Measurements from ENCODE around the gene DHX16. TPM values are rescaled to one million over a fixed set of nuclear protein-coding genes. Genes with fewer than 3 reads are reported as not detected.

Gene DHX16
- polyA plus RNA-seq, 3 donors: 16.4 to 70.1 (median 19.0) TPM

DNA sequence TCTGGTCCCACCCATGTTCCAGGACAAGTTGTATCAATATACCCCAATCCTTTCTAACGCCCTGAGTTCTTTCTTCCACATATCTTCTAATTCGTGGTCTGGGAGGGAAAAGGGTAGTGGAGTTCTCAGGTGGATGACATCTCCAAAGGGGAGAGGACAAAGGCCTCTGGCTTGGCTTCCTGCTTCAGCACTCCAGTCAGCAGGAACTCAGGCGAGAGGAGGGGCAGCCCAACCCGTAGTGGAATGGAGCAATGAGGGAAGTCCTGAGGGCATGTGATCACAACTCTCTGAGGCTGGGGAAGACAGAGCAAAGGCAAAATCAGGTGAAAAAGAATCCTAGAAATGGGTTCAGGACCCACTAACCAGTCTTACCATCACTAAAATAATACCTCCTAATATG is 27.5 kb upstream of the DHX16 start:
- H3K9ac ChIP-seq (ENCODE audit: insufficient read depth, low read length, poor library complexity, severe bottlenecking): no peak overlapping the region
- H2AFZ ChIP-seq (ENCODE audit: insufficient read depth, low read depth, low read length, poor library complexity, severe bottlenecking): no peak overlapping the region
- intact Hi-C loops (cut with micrococcal nuclease): no loop called here
- H3K27me3 ChIP-seq (ENCODE audit: control insufficient read depth in 2 of 2, insufficient read depth in 2 of 2, low read length in 2 of 2): no peaks in the 10 kb centered on the region
- TF ChIP-seq, protein P1, sequence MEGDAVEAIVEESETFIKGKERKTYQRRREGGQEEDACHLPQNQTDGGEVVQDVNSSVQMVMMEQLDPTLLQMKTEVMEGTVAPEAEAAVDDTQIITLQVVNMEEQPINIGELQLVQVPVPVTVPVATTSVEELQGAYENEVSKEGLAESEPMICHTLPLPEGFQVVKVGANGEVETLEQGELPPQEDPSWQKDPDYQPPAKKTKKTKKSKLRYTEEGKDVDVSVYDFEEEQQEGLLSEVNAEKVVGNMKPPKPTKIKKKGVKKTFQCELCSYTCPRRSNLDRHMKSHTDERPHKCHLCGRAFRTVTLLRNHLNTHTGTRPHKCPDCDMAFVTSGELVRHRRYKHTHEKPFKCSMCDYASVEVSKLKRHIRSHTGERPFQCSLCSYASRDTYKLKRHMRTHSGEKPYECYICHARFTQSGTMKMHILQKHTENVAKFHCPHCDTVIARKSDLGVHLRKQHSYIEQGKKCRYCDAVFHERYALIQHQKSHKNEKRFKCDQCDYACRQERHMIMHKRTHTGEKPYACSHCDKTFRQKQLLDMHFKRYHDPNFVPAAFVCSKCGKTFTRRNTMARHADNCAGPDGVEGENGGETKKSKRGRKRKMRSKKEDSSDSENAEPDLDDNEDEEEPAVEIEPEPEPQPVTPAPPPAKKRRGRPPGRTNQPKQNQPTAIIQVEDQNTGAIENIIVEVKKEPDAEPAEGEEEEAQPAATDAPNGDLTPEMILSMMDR (IDR thresholded peaks at IDR 0.05): no peak
- peak overlapping the region in 1 of 2 donors; percentile 62 for H3K27ac ChIP-seq (ENCODE audit: low read depth in 1 of 2, low read length in 2 of 2)
- peaks cover 25% of the 10 kb centered on the region for H3K4me1 Mint-ChIP-seq
- no peaks in the 10 kb centered on the region for H3K79me2 ChIP-seq (ENCODE audit: insufficient read depth, low read length)
- no peak overlapping the region for H3K4me3 ChIP-seq (replicated peaks in 1 of 3; ENCODE audit: low read depth in 2 of 3, low read length in 3 of 3)
- H3K4me3 Mint-ChIP-seq: peak overlapping the region in 1 of 2 donors; percentile 37
- peak overlapping the region in 6 of 7 donors; percentile 34 to 86 (median 72) for H3K27ac Mint-ChIP-seq
- no CpG with 5 or more reads among the region's 4 CpGs for WGBS (ENCODE audit: insufficient coverage)
- H3K9me3 ChIP-seq (replicated peaks in 1 of 2; ENCODE audit: control insufficient read depth in 1 of 2, insufficient read depth in 1 of 2, low read length in 2 of 2): no peaks in the 10 kb centered on the region
- peak in 2 of 3 donors; percentile 56 to 80 for DNase-seq
- no peaks in the 10 kb centered on the region for H4K20me1 ChIP-seq (ENCODE audit: insufficient read depth, low read length)
- peaks cover 22 to 23% of the 10 kb centered on the region in 2 donors for H3K4me1 ChIP-seq (ENCODE audit: control insufficient read depth in 1 of 2, insufficient read depth in 2 of 2, low read length in 2 of 2)
- no peaks in the 10 kb centered on the region for H3K9me3 Mint-ChIP-seq
- peaks cover 0 to 6% (median 0%) of the 10 kb centered on the region in 3 donors for H3K27me3 Mint-ChIP-seq (ENCODE audit: low read depth in 3 of 3)
- peaks cover 24 to 26% of the 10 kb centered on the region in 2 donors for H3K36me3 Mint-ChIP-seq
- H3K36me3 ChIP-seq (replicated peaks in 1 of 2; ENCODE audit: control insufficient read depth in 1 of 2, insufficient read depth in 2 of 2, low read length in 2 of 2): peaks cover 0 to 12% of the 10 kb centered on the region in 2 donors
- H3K4me2 ChIP-seq (replicated peaks; ENCODE audit: extremely low read depth, low read length, poor library complexity, severe bottlenecking): no peak overlapping the region

DNA sequence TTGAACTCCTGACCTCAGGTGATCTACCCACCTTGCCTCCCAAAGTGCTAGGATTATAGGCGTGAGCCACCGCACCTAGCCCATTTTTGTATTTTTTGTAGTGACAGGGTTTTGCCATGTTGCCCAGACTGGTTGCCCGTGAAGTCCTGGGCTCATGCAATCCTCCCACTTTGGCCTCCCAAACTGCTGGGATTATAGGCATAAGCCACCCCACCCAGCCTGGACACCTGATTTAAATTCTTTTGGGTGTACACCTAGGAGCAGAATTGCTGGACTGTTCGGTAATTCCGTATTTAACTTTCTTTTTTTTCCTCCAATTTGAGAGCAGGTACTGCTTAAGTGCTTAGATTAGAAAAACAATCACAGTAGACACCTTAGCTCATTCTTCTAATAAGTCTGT is 23.6 kb upstream of the DHX16 start:
- Histone ChIP-seq H3K9me3 (replicated peaks in 1 of 2; ENCODE audit: control insufficient read depth in 1 of 2, insufficient read depth in 1 of 2, low read length in 2 of 2) (no peaks in the 10 kb centered on the region), H3K79me2 (ENCODE audit: insufficient read depth, low read length) (no peaks in the 10 kb centered on the region), H3K4me1 (ENCODE audit: control insufficient read depth in 1 of 2, insufficient read depth in 2 of 2, low read length in 2 of 2) (peaks cover 9 to 10% of the 10 kb centered on the region in 2 donors), H3K27me3 (ENCODE audit: control insufficient read depth in 2 of 2, insufficient read depth in 2 of 2, low read length in 2 of 2) (no peaks in the 10 kb centered on the region), H4K20me1 (ENCODE audit: insufficient read depth, low read length) (no peaks in the 10 kb centered on the region), H3K4me3 (replicated peaks in 1 of 3; ENCODE audit: low read depth in 2 of 3, low read length in 3 of 3) (no peak overlapping the region), H3K4me2 (replicated peaks; ENCODE audit: extremely low read depth, low read length, poor library complexity, severe bottlenecking) (no peak overlapping the region), H3K27ac (ENCODE audit: low read depth in 1 of 2, low read length in 2 of 2) (no peak overlapping the region), H3K9ac (ENCODE audit: insufficient read depth, low read length, poor library complexity, severe bottlenecking) (no peak overlapping the region), H2AFZ (ENCODE audit: insufficient read depth, low read depth, low read length, poor library complexity, severe bottlenecking) (no peak overlapping the region), H3K36me3 (replicated peaks in 1 of 2; ENCODE audit: control insufficient read depth in 1 of 2, insufficient read depth in 2 of 2, low read length in 2 of 2) (no peaks in the 10 kb centered on the region)
- peaks cover 0 to 1% (median 0%) of the 10 kb centered on the region in 3 donors for H3K27me3 Mint-ChIP-seq (ENCODE audit: low read depth in 3 of 3)
- H3K4me3 Mint-ChIP-seq: no peak overlapping the region
- no peaks in the 10 kb centered on the region for H3K36me3 Mint-ChIP-seq
- H3K27ac Mint-ChIP-seq: no peak overlapping the region
- H3K4me1 Mint-ChIP-seq: peaks cover 10% of the 10 kb centered on the region
- H3K9me3 Mint-ChIP-seq: no peaks in the 10 kb centered on the region
- intact Hi-C loops (cut with micrococcal nuclease): no loop called here
- WGBS (ENCODE audit: insufficient coverage): 100% methylated on average over 1 of the region's 5 CpGs
- no peak for DNase-seq
- TF ChIP-seq, protein P1 (IDR thresholded peaks at IDR 0.05): no peak

Data from CD14-positive monocyte (primary cell).